PC-9 (cell line): ENCODE results near the gene RNF223. TPM values are rescaled to one million over a fixed set of nuclear protein-coding genes. Genes with fewer than 3 reads are reported as not detected.

Experiments used
- Bru-seq: library from RNA; stranded (reverse); fragments of 400-500 nt; gene quantifications from one replicate; lab custom pipeline; 2021; lab: Mats Ljungman, UMichigan
- BruChase-seq, 2 experiments: library from RNA; stranded (reverse); fragments of 400-500 nt; gene quantifications; one replicate each; lab custom pipeline; 2021; lab: Mats Ljungman, UMichigan
- BruUV-seq: library from RNA; stranded (reverse); fragments of 400-500 nt; replicated peaks from 2 replicates; lab custom pipeline; 2021; lab: Mats Ljungman, UMichigan
- CTCF ChIA-PET: fragments of 300-600 bp; sonication (Branson Sonifier 250); formaldehyde crosslinking; loops from one replicate; lab custom pipeline; 2022; ENCODE audit warnings: antibody characterized with exemption; lab: Charles Lee
- POLR2A ChIA-PET: fragments of 300-600 bp; sonication (Branson Sonifier 250); formaldehyde crosslinking; loops from one replicate; lab custom pipeline; 2022; ENCODE audit warnings: antibody characterized with exemption; ENCODE audit not compliant: unreplicated experiment; lab: Charles Lee
- DNase-seq, 2 experiments: peaks; one replicate each; pipeline versions ENCODE4 v3.0.0 to v3.0.0-alpha.2; 2015 to 2022; ENCODE audit warnings: mixed read lengths in 1 of 2
- H2AFZ ChIP-seq: fragments of 200-600 bp; sonication (generic); 2 replicates; pipeline ENCODE4 v1.8.1; 2017; ENCODE audit warnings: antibody characterized with exemption
- H3F3A ChIP-seq: fragments of 200-600 bp; sonication (generic); 2 replicates; pipeline ENCODE4 v1.8.1; 2017; ENCODE audit warnings: antibody characterized with exemption, mild to moderate bottlenecking, low read depth; ENCODE audit not compliant: insufficient read depth
- H3K27ac ChIP-seq: fragments of 200-600 bp; sonication (generic); 2 replicates; pipeline ENCODE4 v1.6.1; 2016; ENCODE audit warnings: mixed run types
- H3K27me3 ChIP-seq: fragments of 200-600 bp; sonication (generic); 2 replicates; pipeline ENCODE4 v1.6.1; 2016; ENCODE audit warnings: low read depth, mixed run types; ENCODE audit not compliant: insufficient read depth
- H3K36me3 ChIP-seq: fragments of 200-600 bp; sonication (generic); 2 replicates; pipeline ENCODE4 v1.6.1; 2016; ENCODE audit warnings: low read depth, mixed run types
- H3K4me1 ChIP-seq: fragments of 200-600 bp; sonication (generic); replicated peaks from 2 replicates; pipeline ENCODE4 v1.6.1; 2016; ENCODE audit warnings: mixed run types; ENCODE audit not compliant: insufficient read depth
- H3K4me2 ChIP-seq: fragments of 200-600 bp; sonication (generic); 2 replicates; pipeline ENCODE4 v1.6.1; 2017; ENCODE audit warnings: mixed run types
- H3K4me3 ChIP-seq: fragments of 200-600 bp; sonication (generic); 2 replicates; pipeline ENCODE4 v1.6.1; 2016; ENCODE audit warnings: mixed run types
- H3K79me2 ChIP-seq: fragments of 200-600 bp; sonication (generic); 2 replicates; pipeline ENCODE4 v1.6.1; 2017; ENCODE audit warnings: low read depth, mixed run types
- H3K9me2 ChIP-seq: fragments of 200-600 bp; sonication (generic); 2 replicates; pipeline ENCODE4 v1.8.1; 2017; ENCODE audit warnings: mild to moderate bottlenecking; ENCODE audit not compliant: insufficient read depth
- H3K9me3 ChIP-seq: fragments of 200-600 bp; sonication (generic); 2 replicates; pipeline ENCODE4 v1.8.1; 2016; ENCODE audit warnings: low read depth; ENCODE audit not compliant: insufficient read depth
- H4K20me1 ChIP-seq: fragments of 200-600 bp; sonication (generic); 2 replicates; pipeline ENCODE4 v1.8.1; 2017; ENCODE audit not compliant: insufficient read depth
- CTCF ChIP-seq: fragments of 200-600 bp; sonication (generic); conservative IDR thresholded peaks from 2 replicates; pipeline ENCODE4 v1.6.1; 2017; ENCODE audit warnings: mixed run types, antibody characterized with exemption, mild to moderate bottlenecking, moderate library complexity
- EZH2 ChIP-seq: fragments of 200-600 bp; sonication (generic); IDR thresholded peaks from 2 replicates; pipeline ENCODE4 v1.8.0; 2017; ENCODE audit warnings: antibody characterized with exemption, low read depth
- intact Hi-C: fragments of 100-400 bp; cut with micrococcal nuclease; formaldehyde crosslinking; loops from one replicate; pipeline ENCODE4 v1.10.0; 2022; ENCODE audit not compliant: unreplicated experiment
- long read RNA-seq: library from polyadenylated mRNA; stranded (forward); transcript quantifications from one replicate; pipeline ENCODE4 v2.0.0, GENCODE V29; 2022
- total RNA-seq: library from RNA; stranded (reverse); gene quantifications from 2 replicates; pipeline ENCODE4 v1.2.3, GENCODE V29; 2021

The RNF223 gene
- total RNA-seq (3.2 and 3.6 TPM in 2 replicates), Bru-seq, nascent RNA (percentile 46 among the genes with signal in this experiment), BruChase-seq, experiment 1, labeled RNA remaining after a 2-hour chase (percentile 50 among the genes with signal in this experiment), BruChase-seq, experiment 2, labeled RNA remaining after a 6-hour chase (percentile 54 among the genes with signal in this experiment)
- long read RNA-seq, result 0 reads

DNA sequence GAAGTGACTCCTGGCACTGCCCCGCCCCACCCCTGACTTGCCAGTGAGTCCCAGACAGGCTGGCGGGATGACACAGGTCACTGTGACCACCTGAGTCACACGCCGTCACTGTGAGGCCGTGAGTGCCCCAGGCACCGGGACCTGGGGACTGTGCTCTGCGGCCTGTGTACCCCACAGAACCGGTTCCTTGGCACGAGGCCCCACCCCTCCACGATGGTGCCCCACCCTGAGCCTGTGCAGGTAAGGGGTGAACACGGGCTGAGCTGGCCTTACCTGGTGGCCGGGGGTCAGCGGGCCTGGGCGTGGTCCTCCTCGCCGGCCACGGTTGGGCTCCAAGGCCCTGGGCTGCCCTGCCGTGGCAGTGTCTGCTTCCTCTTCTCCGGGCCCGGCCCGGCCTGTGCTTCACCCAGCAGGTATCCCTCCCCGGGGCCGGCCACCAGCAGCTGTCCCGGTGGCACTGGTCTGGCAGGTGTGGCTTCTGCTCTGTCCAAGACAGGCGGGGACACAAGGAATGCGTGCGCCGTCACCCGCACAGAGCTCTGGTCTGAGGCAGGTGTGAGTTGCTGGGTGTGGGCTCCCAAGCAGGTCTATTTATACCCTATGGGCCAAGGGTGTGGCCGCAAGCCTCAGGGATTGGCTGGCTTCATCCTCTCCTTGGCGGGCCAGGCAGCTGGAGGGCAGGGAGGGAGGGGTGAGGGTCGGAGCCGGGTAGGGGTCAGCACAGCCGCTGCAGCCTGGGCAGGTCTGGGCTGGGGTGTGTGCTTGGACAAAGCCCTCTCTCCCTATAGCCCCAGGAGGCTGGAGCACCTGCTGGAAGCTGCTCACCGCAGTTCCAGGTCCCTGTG is at the start of gene RNF223:
TSS of gene RNF223 (minus strand) at position 564 of the 845 bp plus-strand sequence. CDS start 1,740 bp downstream, outside the sequence.
- TF ChIP-seq EZH2 (no peak), CTCF (no peak)
- H3K4me1 ChIP-seq, result peaks cover 55% of the 10 kb centered on the region
- peak; percentile 98 to 99 for DNase-seq
- no peaks in the 10 kb centered on the region for H3K27me3 ChIP-seq
- H3K4me2 ChIP-seq, result peak within 1 kb of the TSS; percentile 92
- ChIA-PET CTCF (interaction anchor here (0.5 to 1.3 kb wide), 4 partner anchors 10 to 429 kb away, joined by 3 to 6 read pairs (median 4); partner anchors contain the start of gene AGRN), POLR2A (interaction anchor here (0.5 to 1.0 kb wide), 6 partner anchors 35 to 163 kb away, joined by 3 to 7 read pairs (median 4); no protein-coding TSS in a partner anchor)
- intact Hi-C loops, result loop anchor here (2.0 to 5.0 kb wide), 3 partner anchors 43 to 72 kb away; partner anchors contain the start of genes AGRN, C1orf159 and HES4
- no TSS peak for BruUV-seq
- peaks cover 44% of the 10 kb centered on the region for H3F3A ChIP-seq
- no peaks in the 10 kb centered on the region for H3K36me3 ChIP-seq
- no peak within 1 kb of the TSS for H2AFZ ChIP-seq
- H3K27ac ChIP-seq, result peak within 1 kb of the TSS; percentile 97
- H3K4me3 ChIP-seq, result peak within 1 kb of the TSS; percentile 59
- H3K9me2 ChIP-seq, result no peaks in the 10 kb centered on the region
- peaks cover 29% of the 10 kb centered on the region for H3K79me2 ChIP-seq
- no peaks in the 10 kb centered on the region for H4K20me1 ChIP-seq
- H3K9me3 ChIP-seq, result no peaks in the 10 kb centered on the region

- ChIA-PET CTCF (interaction anchor here (0.6 to 0.9 kb wide), 2 partner anchors 108 to 114 kb away, joined by 3 read pairs; no protein-coding TSS in a partner anchor), POLR2A (interaction anchor here (0.7 kb wide), 1 partner anchor 39 kb away, joined by 3 read pairs; no protein-coding TSS in a partner anchor)
- H3F3A ChIP-seq, result peaks cover 28% of the 10 kb centered on the region; the same call in 1 of the 2 replicates
- H3K27me3 ChIP-seq, result no peaks in the 10 kb centered on the region
- no peak for DNase-seq
- H3K4me3 ChIP-seq, result no peak overlapping the region
- H2AFZ ChIP-seq, result no peak overlapping the region
- TF ChIP-seq EZH2 (no peak), CTCF (no peak)
- BruUV-seq, result no TSS peak
- H3K36me3 ChIP-seq, result no peaks in the 10 kb centered on the region
- H3K4me2 ChIP-seq, result no peak overlapping the region
- H3K9me2 ChIP-seq, result no peaks in the 10 kb centered on the region
- H3K27ac ChIP-seq, result no peak overlapping the region
- H3K4me1 ChIP-seq, result peaks cover 22% of the 10 kb centered on the region
- no peaks in the 10 kb centered on the region for H3K9me3 ChIP-seq
- H4K20me1 ChIP-seq, result no peaks in the 10 kb centered on the region
- intact Hi-C loops, result loop anchor here (1.0 to 2.0 kb wide), 3 partner anchors 108 to 168 kb away; no protein-coding TSS in a partner anchor
- H3K79me2 ChIP-seq, result no peaks in the 10 kb centered on the region
Observed at GRCh38 chr1:1122981-1123480, 48.9 kb upstream of the RNF223 start.
